Subcutaneous abdominal adipose tissue (tissue), 5 donors: ENCODE data around the gene IGLL5.

Source experiments
- H3K27ac ChIP-seq: one replicate; pipeline ENCODE4 v1.7.0; 2013; ENCODE audit warnings: low read depth, mild to moderate bottlenecking, inconsistent platforms, low read length, moderate library complexity
- H3K27me3 ChIP-seq, 5 donors: one replicate each; pipeline ENCODE4 v1.7.0; 2013; ENCODE audit warnings: low read length in 5 of 5, inconsistent platforms in 1 of 5; ENCODE audit not compliant: control insufficient read depth in 5 of 5, insufficient read depth in 4 of 5
- H3K36me3 ChIP-seq, 5 donors: one replicate each; pipeline ENCODE4 v1.7.0; 2013; ENCODE audit warnings: low read length in 5 of 5; ENCODE audit not compliant: control insufficient read depth in 5 of 5, insufficient read depth in 5 of 5
- H3K4me1 ChIP-seq, 5 donors: one replicate each; pipeline ENCODE4 v1.7.0; 2013; ENCODE audit warnings: low read length in 5 of 5, mild to moderate bottlenecking in 3 of 5, moderate library complexity in 1 of 5; ENCODE audit not compliant: control insufficient read depth in 5 of 5, insufficient read depth in 5 of 5
- H3K4me3 ChIP-seq, 5 donors: one replicate each; pipeline ENCODE4 v1.7.0; 2013; ENCODE audit warnings: low read length in 5 of 5, low read depth in 1 of 5
- H3K9ac ChIP-seq, 5 donors: one replicate each; pipeline ENCODE4 v1.7.0; 2013; ENCODE audit warnings: low read length in 5 of 5, mild to moderate bottlenecking in 4 of 5, moderate library complexity in 3 of 5
- H3K9me3 ChIP-seq, 5 donors: one replicate each; pipeline ENCODE4 v1.7.0; 2013; ENCODE audit warnings: low read length in 5 of 5; ENCODE audit not compliant: control insufficient read depth in 5 of 5
- donor health status: healthy.
- donor health status: healthy.
- donor health status: healthy.
- donor health status: healthy.
- donor health status: healthy.

Gene IGLL5

DNA sequence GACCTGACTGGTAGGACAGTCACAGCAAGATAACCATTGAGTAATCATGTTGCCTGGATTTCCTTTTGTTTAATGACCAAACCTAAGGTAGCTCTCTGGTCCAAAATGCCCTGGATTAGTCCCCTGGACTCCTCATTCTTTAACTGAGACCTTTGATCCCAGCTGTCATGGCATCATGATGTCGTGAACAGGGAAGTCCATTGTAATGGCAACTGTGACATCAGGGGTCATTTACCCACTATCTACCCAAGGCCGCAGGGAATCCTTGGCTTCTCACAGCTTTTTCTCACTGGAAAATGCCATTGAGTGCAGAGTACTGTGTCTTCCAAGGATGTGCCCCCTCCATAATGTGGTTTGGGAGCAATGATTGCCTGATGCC is 29.1 kb upstream of the IGLL5 start:
- no peaks in the 10 kb centered on the region for H3K4me1 ChIP-seq
- no peak overlapping the region for H3K4me3 ChIP-seq
- H3K27ac ChIP-seq = no peak overlapping the region
- H3K9me3 ChIP-seq = no peaks in the 10 kb centered on the region
- no peak overlapping the region for H3K9ac ChIP-seq
- peaks cover 0 to 25% (median 19%) of the 10 kb centered on the region in 5 donors for H3K27me3 ChIP-seq
- no peaks in the 10 kb centered on the region for H3K36me3 ChIP-seq

DNA sequence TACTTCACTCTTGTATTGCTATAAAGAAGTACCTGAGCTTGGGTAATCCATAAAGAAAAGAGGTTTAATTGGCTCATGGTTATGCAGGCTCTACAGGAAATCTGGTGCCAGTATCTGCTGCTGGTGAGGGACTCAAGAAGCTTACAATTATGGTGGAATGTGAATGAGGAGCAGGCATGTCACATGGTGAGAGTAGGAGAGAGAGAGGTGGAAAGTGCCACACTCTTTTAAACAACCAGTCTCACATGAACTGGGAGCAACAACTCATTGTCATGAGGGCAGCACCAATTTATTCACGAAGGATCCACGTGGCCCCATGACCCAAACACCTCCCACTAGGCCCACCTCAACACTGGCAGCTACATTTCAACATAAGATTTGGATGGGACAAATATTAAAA is 24.6 kb upstream of the IGLL5 start:
- no peak overlapping the region for H3K27ac ChIP-seq
- H3K27me3 ChIP-seq = peaks cover 0 to 14% (median 2%) of the 10 kb centered on the region in 5 donors
- H3K36me3 ChIP-seq = no peaks in the 10 kb centered on the region
- H3K4me1 ChIP-seq = peaks cover 0 to 7% (median 0%) of the 10 kb centered on the region in 5 donors
- no peaks in the 10 kb centered on the region for H3K9me3 ChIP-seq
- H3K4me3 ChIP-seq = no peak overlapping the region
- H3K9ac ChIP-seq = no peak overlapping the region

DNA sequence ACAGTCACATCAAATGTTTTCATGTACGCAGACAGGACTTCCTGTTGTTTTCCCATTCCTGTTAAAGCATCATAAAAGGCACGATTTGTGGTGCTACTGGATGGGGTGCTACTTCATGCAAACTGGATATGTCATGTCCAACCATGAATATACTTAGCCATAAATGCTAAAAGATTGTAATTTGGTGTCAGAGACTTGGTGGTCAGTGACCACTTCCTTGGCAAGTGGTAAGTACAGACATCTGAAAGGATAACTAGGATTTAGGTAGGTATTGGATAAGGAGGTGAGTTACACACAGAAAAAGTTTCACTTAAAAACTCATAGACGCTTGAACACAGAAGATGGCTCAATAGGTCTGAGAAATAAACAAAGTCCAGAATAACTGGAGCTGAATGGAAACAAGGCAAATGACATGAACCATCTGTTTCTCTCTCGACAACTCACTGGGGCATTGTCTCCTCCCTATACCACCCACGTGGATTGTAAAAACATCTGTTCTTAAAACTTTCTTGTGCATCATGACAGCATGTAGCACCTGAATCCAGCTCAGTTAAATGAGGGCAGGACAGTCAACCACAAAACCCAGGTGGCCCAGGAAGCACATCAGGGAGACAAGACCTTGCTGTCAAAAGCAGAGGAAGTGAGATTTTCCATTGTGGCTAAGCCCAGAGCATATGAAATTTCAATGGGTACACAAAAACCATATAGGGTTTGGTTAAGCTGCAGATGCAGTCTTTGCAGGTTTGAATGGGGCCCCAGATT is 22.1 kb upstream of the IGLL5 start:
- Histone ChIP-seq H3K9me3 (no peaks in the 10 kb centered on the region), H3K27ac (no peak overlapping the region), H3K4me1 (peaks cover 0 to 7% (median 0%) of the 10 kb centered on the region in 5 donors), H3K27me3 (peaks cover 0 to 8% (median 5%) of the 10 kb centered on the region in 5 donors), H3K4me3 (no peak overlapping the region), H3K9ac (no peak overlapping the region), H3K36me3 (no peaks in the 10 kb centered on the region)

DNA sequence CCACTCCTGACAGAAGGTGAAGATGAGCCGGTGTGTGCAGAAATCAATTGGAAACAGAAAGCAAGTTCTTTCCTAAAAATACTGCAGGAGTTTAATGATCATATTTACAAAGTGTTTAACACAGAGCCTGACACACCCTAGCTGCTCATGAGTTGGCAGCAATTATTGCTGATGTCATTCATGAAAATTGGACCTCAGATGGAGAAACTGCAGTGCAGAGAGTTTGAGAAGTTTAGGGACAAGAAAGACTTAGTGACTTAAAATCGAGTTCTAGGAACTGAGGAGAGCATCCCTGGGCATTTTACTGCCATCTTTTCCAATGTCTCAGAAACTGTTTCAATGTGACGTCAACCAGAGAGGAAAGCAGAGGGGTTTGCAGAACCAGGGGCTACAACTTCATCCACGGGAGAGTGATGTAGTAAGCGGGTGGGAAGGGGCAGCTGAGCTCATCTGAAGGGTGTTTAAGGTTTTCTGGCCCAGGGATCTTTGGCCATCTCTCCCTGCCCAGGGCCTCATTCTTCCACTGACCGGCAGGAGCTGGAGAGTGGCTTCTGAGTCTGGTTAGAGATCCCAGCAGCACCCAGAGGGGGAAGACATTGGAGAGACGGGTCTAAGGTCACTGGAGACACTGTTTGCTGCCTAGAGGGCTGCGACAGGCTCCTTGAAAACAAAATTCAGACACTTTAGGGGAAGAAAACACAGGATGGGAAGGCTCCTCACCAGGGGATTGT is 21.1 kb upstream of the IGLL5 start:
- Histone ChIP-seq H3K4me1 (peaks cover 0 to 7% (median 0%) of the 10 kb centered on the region in 5 donors), H3K36me3 (no peaks in the 10 kb centered on the region), H3K27me3 (peaks cover 0 to 12% (median 5%) of the 10 kb centered on the region in 5 donors), H3K4me3 (no peak overlapping the region), H3K9me3 (no peaks in the 10 kb centered on the region), H3K9ac (no peak overlapping the region), H3K27ac (no peak overlapping the region)

DNA sequence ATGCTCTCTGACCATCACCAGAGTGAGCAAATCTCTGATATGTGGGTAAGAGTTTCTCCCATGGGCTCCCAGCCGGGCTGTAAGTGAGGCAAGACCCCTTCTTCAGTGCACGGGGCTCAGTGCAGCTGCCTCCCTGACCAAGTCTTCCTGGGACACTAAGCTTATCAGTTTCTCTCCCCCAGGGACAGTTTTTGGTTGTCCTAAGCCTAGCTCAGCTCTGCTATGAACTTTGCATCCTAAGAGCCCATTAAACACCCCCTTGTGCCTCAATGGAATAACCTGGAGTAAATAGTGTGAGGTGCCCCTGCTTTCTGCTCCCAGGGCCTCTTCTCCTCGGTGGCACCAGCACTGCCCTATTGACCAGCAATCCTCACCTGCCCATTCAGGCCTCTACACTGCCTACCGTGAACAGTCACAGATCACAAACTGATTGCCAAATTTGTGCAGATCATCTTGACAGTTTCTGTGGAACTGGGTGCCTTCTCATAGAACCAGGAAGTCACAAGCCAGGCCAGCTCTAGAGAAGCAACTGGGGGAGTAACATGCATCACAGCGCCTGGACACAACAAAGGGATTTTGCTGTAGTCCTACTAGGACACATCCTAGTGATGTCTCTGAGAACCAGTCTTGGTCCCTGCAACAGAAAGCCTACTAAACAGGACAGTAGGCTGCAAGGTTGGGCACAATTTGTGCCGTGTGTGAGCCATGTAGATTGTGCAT is 19.5 kb upstream of the IGLL5 start:
- no peak overlapping the region for H3K4me3 ChIP-seq
- H3K9me3 ChIP-seq = no peaks in the 10 kb centered on the region
- H3K36me3 ChIP-seq = no peaks in the 10 kb centered on the region
- H3K27me3 ChIP-seq = peaks cover 0 to 13% (median 8%) of the 10 kb centered on the region in 5 donors
- peaks cover 0 to 7% (median 0%) of the 10 kb centered on the region in 5 donors for H3K4me1 ChIP-seq
- no peak overlapping the region for H3K9ac ChIP-seq
- no peak overlapping the region for H3K27ac ChIP-seq

DNA sequence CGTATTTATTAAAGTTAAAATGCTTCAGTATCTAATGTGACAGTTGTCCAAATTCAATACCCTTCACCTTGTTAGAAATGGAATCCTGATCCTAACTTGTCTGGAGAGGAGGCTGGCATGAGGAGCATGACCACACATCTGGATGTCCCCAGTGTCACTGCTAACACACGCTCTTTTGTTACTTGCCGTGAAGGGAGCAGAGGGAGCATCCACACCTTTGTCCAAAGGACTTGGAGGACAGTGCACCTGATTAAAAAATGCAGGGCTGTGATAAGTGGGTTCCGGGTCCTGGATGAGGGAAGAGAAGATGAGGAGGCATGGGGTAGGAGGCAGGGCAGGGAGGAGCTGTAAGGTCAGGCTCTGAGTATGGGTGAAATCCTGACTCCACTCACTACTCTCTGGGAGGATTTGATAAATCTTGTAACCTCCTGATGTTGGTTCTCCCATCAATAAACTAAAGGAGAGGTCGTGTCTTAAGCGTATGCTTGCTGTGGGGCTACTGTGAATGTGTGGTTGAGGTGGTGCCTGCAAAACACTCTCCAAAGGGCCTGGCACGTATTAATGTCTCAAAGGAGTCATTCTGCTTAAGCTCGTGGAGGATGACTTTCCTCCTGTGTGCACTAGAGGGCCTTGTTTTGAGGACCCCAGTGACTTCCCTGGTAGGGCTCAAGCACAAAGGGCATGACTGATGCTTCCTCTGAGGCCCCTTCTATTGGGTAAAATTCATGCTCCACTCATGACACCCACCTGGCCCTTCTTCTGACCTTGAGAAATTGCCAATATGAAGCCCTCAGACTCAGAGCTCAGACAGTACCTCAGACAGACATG is 16.8 kb upstream of the IGLL5 start:
- peaks cover 0 to 13% (median 8%) of the 10 kb centered on the region in 5 donors for H3K27me3 ChIP-seq
- H3K9ac ChIP-seq = no peak overlapping the region
- H3K36me3 ChIP-seq = no peaks in the 10 kb centered on the region
- H3K4me3 ChIP-seq = no peak overlapping the region
- H3K27ac ChIP-seq = no peak overlapping the region
- H3K4me1 ChIP-seq = peaks cover 0 to 7% (median 0%) of the 10 kb centered on the region in 5 donors
- H3K9me3 ChIP-seq = peaks cover 0 to 8% (median 7%) of the 10 kb centered on the region in 5 donors

DNA sequence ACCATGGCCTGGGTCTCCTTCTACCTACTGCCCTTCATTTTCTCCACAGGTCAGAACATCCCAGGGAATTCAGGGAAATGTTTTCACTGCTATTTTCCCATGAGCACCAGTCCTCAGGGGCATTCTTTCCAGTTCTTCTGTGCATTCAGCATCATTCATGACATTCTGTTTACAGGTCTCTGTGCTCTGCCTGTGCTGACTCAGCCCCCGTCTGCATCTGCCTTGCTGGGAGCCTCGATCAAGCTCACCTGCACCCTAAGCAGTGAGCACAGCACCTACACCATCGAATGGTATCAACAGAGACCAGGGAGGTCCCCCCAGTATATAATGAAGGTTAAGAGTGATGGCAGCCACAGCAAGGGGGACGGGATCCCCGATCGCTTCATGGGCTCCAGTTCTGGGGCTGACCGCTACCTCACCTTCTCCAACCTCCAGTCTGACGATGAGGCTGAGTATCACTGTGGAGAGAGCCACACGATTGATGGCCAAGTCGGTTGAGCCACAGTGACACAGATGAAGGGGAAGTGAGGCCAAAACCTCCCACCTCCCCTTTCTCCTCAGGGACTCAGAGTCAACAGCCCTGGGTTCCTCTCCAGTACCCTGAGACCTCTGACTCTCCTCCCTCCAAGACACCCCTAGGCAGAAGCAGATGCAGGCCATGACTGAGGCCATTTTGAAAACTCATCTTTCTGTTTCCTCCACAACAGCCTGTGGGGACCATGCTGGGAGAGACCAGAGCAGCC is 15.9 kb upstream of the IGLL5 start:
- Histone ChIP-seq H3K27me3 (peaks cover 0 to 12% (median 8%) of the 10 kb centered on the region in 5 donors), H3K4me1 (peaks cover 0 to 2% (median 0%) of the 10 kb centered on the region in 5 donors), H3K4me3 (no peak overlapping the region), H3K9ac (no peak overlapping the region), H3K36me3 (no peaks in the 10 kb centered on the region), H3K9me3 (peaks cover 0 to 8% (median 7%) of the 10 kb centered on the region in 5 donors), H3K27ac (no peak overlapping the region)

DNA sequence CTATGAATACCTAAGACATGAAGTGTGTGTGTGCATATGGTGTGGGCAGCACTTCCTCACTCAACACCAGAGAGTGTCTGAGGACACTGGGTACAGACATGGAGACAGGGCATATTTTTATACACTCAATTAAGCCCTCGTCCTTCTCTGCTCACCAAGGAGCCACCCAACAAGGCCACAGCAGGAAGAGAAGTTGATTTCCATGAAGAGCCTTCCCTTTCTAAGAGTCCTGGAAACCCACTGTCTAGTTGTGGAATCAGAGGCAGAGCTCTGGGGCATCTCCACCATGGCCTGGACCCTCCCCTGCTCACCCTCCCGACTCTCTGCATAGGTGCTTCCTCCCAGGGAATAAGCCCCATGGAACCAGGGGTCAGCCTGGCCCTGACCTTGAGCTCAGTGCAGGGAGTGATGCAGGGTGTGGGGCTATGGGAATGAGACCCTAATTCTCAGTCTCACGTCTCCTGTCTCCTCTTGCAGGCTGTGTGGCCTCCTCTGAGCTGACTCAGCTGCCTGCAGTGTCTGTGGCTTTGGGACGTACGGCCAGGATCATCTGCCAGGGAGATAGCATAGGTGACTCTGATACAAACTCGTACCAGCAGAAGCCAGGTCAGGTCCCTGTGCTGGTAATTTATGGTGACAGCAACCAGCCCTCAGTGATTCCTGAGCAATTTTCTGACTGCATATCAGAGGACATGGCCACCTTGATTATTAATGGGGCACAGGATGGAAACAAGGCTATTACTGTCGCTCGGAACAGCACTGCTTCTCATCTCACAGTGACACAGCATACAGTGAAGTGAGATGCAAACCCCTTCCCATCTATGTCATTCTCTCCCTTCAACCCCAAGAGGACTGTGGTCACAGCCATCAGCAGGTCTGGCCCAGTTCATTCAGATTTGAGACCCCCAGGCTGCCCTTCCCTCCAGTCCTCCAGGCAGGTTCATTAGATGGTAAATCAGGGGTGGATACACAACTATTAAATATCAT is 14.6 kb upstream of the IGLL5 start:
- H3K4me1 ChIP-seq = no peaks in the 10 kb centered on the region
- peaks cover 0 to 11% (median 5%) of the 10 kb centered on the region in 5 donors for H3K27me3 ChIP-seq
- H3K4me3 ChIP-seq = no peak overlapping the region

More for the DNA sequence above, 14.6 kb upstream of the IGLL5 start:
- Histone ChIP-seq H3K9me3 (peaks cover 0 to 8% (median 7%) of the 10 kb centered on the region in 5 donors), H3K27ac (no peak overlapping the region), H3K9ac (no peak overlapping the region), H3K36me3 (no peaks in the 10 kb centered on the region)
